Glomerular visceral epithelial cell (primary cell): ENCODE data around the gene RHOF.

Experiments
- DNase-seq: peaks from one replicate; pipeline ENCODE4 v3.0.0-alpha.2; 2016; ENCODE audit errors: extremely low spot score

RHOF gene

GRCh38 chr12:121804417-121805111 lies 11.1 kb upstream of the RHOF start:
- DNase-seq, result peak; percentile 73

- peak; percentile 74 for DNase-seq
These were observed 10.5 kb upstream of the RHOF start, which contains the start of gene SETD1B for GRCh38 chr12:121803861-121804416. Gene SETD1B (plus strand): TSS chr12:121804009. CDS start chr12:121804738, 729 bp downstream.

GRCh38 chr12:121802843-121803698 lies 9.6 kb upstream of the RHOF start:
- DNase-seq, result peak; percentile 94

- no peak for DNase-seq
These were observed 9.0 kb upstream of the RHOF start for GRCh38 chr12:121802485-121802842.

- peak; percentile 34 for DNase-seq
These were observed 8.4 kb upstream of the RHOF start for GRCh38 chr12:121801595-121802484.

- peak; percentile 69 for DNase-seq
These were observed 7.5 kb upstream of the RHOF start for GRCh38 chr12:121800694-121801594.

GRCh38 chr12:121799842-121800693 lies 6.6 kb upstream of the RHOF start:
- peak; percentile 92 for DNase-seq

GRCh38 chr12:121799156-121799841 lies 5.8 kb upstream of the RHOF start:
- peak; percentile 73 for DNase-seq

- DNase-seq, result no peak
These were observed 5.3 kb upstream of the RHOF start for GRCh38 chr12:121798787-121799155.

- no peak for DNase-seq
These were observed 4.7 kb upstream of the RHOF start for GRCh38 chr12:121797937-121798786.

GRCh38 chr12:121796855-121797751 lies 3.6 kb upstream of the RHOF start:
- DNase-seq, result peak; percentile 94

- DNase-seq, result peak; percentile 87
These were observed 1.8 kb upstream of the RHOF start for GRCh38 chr12:121795034-121795968.

- DNase-seq, result peak; percentile 53
These were observed 1.1 kb upstream of the RHOF start for GRCh38 chr12:121794534-121795033.

GRCh38 chr12:121793838-121794533 lies 498 bp upstream of the RHOF start:
- DNase-seq, result peak; percentile 93
